RWPE2 (cell line): ENCODE results near the gene MYO7A.

Source experiments
- ATAC-seq: fragments of 200-7000 bp; cut with Tn5 transposase; 3 replicates; pipeline ENCODE4 v1.9.1; 2021; ENCODE audit warnings: low read depth
- DNase-seq: peaks from one replicate; pipeline ENCODE4 v3.0.0-alpha.2; 2020; ENCODE audit warnings: low spot score
- H3K27ac ChIP-seq: fragments of 450-650 bp; 2 replicates; pipeline ENCODE4 v1.5.1; 2017; ENCODE audit warnings: mild to moderate bottlenecking; ENCODE audit not compliant: poor library complexity, severe bottlenecking
- H3K27me3 ChIP-seq: fragments of 250-450 bp; sonication (Bioruptor Pico); 2 replicates; pipeline ENCODE4 v1.5.1; 2021; ENCODE audit warnings: mild to moderate bottlenecking, moderate library complexity; ENCODE audit not compliant: insufficient read depth, poor library complexity, severe bottlenecking
- H3K36me3 ChIP-seq: fragments of 250-450 bp; sonication (Bioruptor Pico); 2 replicates; pipeline ENCODE4 v1.5.1; 2020; ENCODE audit warnings: low read depth, mild to moderate bottlenecking, moderate library complexity
- H3K4me1 ChIP-seq: fragments of 250-450 bp; sonication (Bioruptor Pico); 2 replicates; pipeline ENCODE4 v1.5.1; 2021; ENCODE audit warnings: mild to moderate bottlenecking, moderate library complexity; ENCODE audit not compliant: insufficient read depth, poor library complexity, severe bottlenecking
- H3K4me3 ChIP-seq: fragments of 250-450 bp; sonication (Bioruptor Pico); 2 replicates; pipeline ENCODE4 v1.5.1; 2021; ENCODE audit warnings: mild to moderate bottlenecking, moderate library complexity; ENCODE audit not compliant: severe bottlenecking
- H3K9me3 ChIP-seq: fragments of 250-450 bp; sonication (Bioruptor Pico); 2 replicates; pipeline ENCODE4 v1.5.1; 2021; ENCODE audit warnings: mild to moderate bottlenecking, moderate library complexity; ENCODE audit not compliant: severe bottlenecking
- CTCF ChIP-seq: fragments of 450-650 bp; IDR thresholded peaks from one replicate; pipeline ENCODE4 v1.5.1; 2017; ENCODE audit warnings: mild to moderate bottlenecking, moderate library complexity; ENCODE audit not compliant: poor library complexity, severe bottlenecking

Gene MYO7A

GRCh38 chr11:77120571-77120970, 7.5 kb upstream of the MYO7A start:
- DNase-seq (no peak), ATAC-seq (no peak)
- Histone ChIP-seq H3K36me3 (no peaks in the 10 kb centered on the region), H3K4me3 (no peak overlapping the region), H3K27ac (no peak overlapping the region), H3K27me3 (no peaks in the 10 kb centered on the region), H3K4me1 (no peaks in the 10 kb centered on the region), H3K9me3 (no peaks in the 10 kb centered on the region)
- TF ChIP-seq CTCF = no peak

GRCh38 chr11:77121096-77121640, 6.9 kb upstream of the MYO7A start:
- Histone ChIP-seq H3K27ac (no peak overlapping the region), H3K4me1 (no peaks in the 10 kb centered on the region), H3K4me3 (no peak overlapping the region), H3K27me3 (no peaks in the 10 kb centered on the region), H3K9me3 (no peaks in the 10 kb centered on the region), H3K36me3 (no peaks in the 10 kb centered on the region)
- DNase-seq = no peak
- TF ChIP-seq CTCF = no peak
- ATAC-seq = no peak

DNA sequence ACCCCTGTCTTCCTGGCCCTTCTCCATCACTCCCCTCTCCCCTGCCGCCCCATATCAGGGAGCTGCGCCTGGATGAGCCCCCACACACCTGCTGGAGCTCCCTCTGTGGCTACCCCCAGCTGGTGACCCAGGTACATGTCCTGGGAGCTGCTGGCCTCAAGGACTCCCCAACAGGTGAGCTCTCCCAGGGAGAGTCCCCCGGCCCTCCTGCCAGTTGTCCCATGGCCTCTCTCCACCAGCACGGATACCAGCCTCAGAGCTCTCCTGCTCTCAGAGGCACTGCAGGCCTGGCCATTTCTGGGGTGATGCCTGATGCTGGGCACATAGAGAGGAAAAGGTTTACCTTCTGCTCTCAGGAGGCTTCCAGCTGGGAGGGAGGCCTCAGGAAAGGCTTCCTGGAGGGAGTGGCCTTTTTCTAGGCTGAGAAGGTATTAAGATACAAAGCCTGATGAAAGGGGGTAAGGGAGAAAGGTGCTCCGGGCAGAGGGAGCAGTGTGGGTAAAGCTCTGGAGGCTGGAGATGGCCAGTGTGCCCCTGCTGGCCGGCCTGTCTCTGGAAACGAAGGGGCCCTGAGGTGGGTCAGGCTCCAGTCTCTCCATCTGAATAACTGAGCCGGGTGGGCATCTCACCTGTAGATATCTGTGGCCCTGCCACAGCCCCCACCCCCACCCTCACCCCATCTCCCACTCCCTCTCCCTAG, 6.0 kb upstream of the MYO7A start:
- no peak for TF ChIP-seq CTCF
- Histone ChIP-seq H3K27ac (no peak overlapping the region), H3K4me3 (no peak overlapping the region), H3K27me3 (no peaks in the 10 kb centered on the region), H3K9me3 (no peaks in the 10 kb centered on the region), H3K4me1 (no peaks in the 10 kb centered on the region), H3K36me3 (no peaks in the 10 kb centered on the region)
- ATAC-seq (no peak), DNase-seq (no peak)

GRCh38 chr11:77122576-77123212, 5.4 kb upstream of the MYO7A start:
- TF ChIP-seq CTCF = no peak
- Histone ChIP-seq H3K4me1 (no peaks in the 10 kb centered on the region), H3K27me3 (no peaks in the 10 kb centered on the region), H3K4me3 (no peak overlapping the region), H3K36me3 (no peaks in the 10 kb centered on the region), H3K27ac (no peak overlapping the region), H3K9me3 (no peaks in the 10 kb centered on the region)
- no peak for ATAC-seq
- DNase-seq = no peak

- ATAC-seq (no peak), DNase-seq (no peak)
- H3K27me3 ChIP-seq = no peaks in the 10 kb centered on the region
- no peaks in the 10 kb centered on the region for H3K4me1 ChIP-seq
- H3K27ac ChIP-seq = no peak overlapping the region
- no peaks in the 10 kb centered on the region for H3K36me3 ChIP-seq
- H3K4me3 ChIP-seq = no peak overlapping the region
- TF ChIP-seq CTCF = no peak
- no peaks in the 10 kb centered on the region for H3K9me3 ChIP-seq
These were observed 4.5 kb upstream of the MYO7A start for GRCh38 chr11:77123591-77123990.
